NCI-H1105 (cell line): ENCODE measurements around the gene ADAM21.
"Not testable (repeated sequence)": the region's sequence is repeated elsewhere in the genome, so short reads cannot be mapped to it uniquely, and the experiment has no call there.

ENCODE experiments used
- DNase-seq: peaks from one replicate; lab custom pipeline; 2025; lab: John Stamatoyannopoulos, UW

The ADAM21 gene

DNA sequence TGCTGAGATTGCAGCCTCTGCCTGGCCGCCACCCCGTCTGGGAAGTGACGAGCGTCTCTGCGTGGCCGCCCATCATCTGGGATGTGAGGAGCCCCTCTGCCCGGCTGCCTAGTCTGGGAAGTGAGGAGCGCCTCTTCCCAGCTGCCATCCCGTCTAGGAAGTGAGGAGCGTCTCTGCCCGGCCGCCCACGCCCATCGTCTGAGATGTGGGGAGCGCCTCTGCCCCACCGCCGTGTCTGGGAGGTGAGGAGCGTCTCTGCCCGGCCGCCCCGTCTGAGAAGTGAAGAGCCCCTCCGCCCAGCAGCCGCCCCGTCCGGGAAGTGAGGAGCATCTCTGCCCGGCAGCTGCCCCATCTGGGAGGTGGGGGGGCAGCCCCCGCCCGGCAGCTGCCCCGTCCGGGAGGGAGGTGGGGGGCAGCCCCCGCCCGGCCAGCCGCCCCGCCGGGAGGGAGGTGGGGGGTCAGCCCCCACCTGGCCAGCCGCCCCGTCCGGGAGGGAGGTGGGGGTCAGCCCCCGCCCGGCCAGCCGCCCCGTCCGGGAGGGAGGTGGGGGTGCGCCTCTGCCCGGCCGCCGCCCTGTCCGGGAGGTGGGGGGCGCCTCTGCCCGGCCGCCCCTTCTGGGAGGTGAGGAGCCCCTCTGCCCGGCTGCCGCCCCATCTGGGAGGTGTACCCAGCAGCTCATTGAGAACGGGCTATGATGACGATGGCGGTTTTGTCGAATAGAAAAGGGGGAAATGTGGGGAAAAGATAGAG, 25.6 kb downstream of the ADAM21 start:
- DNase-seq: not testable (repeated sequence)

DNA sequence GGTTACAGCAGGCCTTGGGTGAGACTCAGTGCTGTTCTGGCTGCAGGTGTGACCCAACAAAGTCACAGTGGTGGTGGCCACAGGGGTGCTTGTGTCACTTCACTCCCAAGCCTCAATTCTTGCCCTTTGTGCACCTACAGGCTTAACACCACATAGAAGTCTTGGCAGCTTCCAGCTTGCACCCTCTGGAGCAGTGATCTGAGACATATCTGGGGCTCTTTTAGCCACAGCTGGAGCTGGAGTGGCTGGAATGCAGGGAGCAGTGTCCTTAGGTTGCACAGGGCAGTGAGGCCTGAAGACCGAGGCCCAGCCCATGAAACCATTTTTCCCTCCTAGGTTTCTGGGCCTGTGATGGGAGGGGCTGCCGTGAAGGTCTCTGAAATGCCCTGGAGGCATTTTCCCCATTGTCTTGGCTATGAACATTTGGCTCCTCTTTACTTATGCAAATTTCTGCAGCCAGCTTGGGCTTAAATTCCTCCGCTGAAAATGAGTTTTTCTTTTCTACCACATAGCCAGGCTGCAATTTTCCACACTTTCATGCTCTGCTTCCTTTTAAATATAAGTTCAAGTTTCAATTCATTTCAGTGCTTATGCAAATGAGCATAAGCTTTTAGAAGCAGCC, 37.7 kb downstream of the ADAM21 start:
- no peak for DNase-seq

- no peak for DNase-seq
These were observed 46.2 kb downstream of the ADAM21 start for GRCh38 chr14:70498191-70498590.
